ENCODE results near the gene ITPRIPL2.

DNA sequence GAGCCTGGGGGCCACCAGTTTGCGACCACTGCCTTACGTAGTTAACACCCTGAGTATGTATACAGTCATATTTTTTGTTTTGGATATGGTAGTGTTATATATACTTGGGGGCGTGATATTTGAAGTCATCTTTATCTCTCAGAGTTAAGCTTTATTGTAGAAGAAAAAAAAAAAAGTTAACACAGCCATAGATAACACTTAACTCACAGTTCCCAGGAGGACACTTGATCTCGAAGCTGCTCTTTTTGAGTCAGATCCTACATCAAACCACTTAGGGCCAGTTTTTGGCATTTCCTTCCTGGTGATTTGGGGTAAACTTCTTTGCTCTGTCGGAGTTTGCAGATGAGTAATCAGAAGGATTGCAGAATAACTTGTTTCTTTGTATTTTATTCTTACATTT is 5.8 kb downstream of the ITPRIPL2 start:
- TF ChIP-seq POLR2A (IDR thresholded peaks at IDR 0.05) = no peak
- TF ChIP-seq, protein P1, sequence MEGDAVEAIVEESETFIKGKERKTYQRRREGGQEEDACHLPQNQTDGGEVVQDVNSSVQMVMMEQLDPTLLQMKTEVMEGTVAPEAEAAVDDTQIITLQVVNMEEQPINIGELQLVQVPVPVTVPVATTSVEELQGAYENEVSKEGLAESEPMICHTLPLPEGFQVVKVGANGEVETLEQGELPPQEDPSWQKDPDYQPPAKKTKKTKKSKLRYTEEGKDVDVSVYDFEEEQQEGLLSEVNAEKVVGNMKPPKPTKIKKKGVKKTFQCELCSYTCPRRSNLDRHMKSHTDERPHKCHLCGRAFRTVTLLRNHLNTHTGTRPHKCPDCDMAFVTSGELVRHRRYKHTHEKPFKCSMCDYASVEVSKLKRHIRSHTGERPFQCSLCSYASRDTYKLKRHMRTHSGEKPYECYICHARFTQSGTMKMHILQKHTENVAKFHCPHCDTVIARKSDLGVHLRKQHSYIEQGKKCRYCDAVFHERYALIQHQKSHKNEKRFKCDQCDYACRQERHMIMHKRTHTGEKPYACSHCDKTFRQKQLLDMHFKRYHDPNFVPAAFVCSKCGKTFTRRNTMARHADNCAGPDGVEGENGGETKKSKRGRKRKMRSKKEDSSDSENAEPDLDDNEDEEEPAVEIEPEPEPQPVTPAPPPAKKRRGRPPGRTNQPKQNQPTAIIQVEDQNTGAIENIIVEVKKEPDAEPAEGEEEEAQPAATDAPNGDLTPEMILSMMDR (IDR thresholded peaks at IDR 0.05 in 4 of 5, conservative IDR thresholded peaks at IDR 0.05 in 1 of 5) = no peak
